CD4-positive, alpha-beta T cell treated with Interleukin-15 for 1 hour (primary cell): ENCODE results near the gene ACAT2.
"Not testable (repeated sequence)": the region's sequence is repeated elsewhere in the genome, so short reads cannot be mapped to it uniquely, and the experiment has no call there.

Source experiments
- DNase-seq: peaks from one replicate; pipeline ENCODE4 v3.0.0-alpha.2; 2020

Gene ACAT2

DNA sequence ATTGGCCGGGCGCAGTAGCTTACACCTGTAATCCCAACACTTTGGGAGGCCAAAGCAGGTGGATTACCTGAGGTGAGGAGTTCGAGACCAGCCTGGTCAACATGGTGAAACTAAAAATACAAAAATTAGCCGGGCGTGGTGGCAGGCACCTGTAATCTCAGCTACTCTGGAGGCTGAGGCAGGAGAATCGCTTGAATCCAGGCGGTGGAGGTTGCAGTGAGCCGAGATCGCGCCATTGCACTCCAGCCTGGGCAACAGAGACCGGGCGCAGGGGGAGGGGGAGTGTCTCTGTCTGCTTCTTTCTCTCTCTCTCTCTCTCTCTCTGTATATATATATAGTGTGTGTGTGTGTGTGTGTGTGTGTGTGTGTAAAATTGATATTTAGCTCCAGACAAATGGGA lies 29.3 kb upstream of the ACAT2 start:
- DNase-seq, result not testable (repeated sequence)

DNA sequence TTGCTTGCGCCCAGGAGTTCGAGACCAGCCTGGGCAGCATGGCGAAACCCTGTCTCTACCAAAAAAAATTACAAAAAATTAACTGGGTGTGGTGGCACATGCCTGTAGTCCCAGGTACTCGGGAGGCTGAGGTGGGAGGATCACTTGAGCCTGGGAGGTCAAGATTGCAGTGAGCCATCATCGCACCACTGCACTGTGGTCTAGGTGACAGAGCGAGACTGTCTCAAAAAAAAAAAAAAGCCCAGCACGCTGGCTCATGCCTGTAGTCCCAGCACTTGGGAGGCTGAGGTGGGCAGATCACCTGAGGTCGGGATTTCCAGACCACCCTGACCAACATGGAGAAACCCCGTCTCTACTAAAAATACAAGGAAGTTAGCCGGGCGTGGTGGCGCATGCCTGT lies 28.4 kb upstream of the ACAT2 start:
- DNase-seq, result not testable (repeated sequence)

- no peak for DNase-seq
These were observed 24.9 kb upstream of the ACAT2 start for GRCh38 chr6:159736908-159737307.

DNA sequence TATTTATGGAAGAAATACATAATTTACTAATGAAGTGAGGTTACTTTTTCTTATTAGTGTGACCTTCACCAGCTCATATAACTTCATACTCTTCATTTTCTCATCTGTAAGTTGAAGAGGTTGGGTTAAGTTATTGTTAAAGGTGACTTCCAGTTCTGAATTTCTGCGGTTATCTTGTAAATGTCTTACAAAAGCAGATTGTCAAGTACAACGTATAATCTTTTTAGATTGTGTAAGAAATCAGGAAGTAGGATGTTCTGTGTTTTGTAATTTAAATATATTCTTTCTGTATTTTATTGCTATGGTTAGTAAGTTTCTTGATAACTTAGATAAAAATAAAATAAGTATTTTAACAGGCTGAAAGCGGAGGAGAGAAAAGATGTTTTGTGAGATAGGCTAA lies 22.5 kb upstream of the ACAT2 start:
- no peak for DNase-seq

DNA sequence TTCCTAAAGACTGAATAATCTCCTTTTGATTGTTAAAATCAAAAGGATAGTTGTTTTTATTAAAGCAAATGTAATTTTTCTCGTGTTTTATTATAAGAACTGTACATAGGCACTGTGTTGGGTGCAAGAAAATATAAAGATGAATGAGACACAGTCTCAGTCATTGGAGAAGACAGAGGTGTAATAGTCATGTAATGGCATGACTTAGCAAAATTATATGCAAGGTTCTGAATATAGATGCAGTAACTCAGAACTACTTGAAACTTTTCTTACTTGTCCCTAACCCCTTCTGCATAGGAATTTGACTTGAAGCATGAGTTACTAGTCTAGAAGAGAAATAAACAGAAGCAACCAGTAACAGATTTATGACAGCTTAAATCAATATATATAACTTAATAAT lies 19.7 kb upstream of the ACAT2 start:
- DNase-seq, result no peak

GRCh38 chr6:159745081-159745480 lies 16.8 kb upstream of the ACAT2 start:
- no peak for DNase-seq

- no peak for DNase-seq
These were observed 15.1 kb upstream of the ACAT2 start for GRCh38 chr6:159746759-159747158.

DNA sequence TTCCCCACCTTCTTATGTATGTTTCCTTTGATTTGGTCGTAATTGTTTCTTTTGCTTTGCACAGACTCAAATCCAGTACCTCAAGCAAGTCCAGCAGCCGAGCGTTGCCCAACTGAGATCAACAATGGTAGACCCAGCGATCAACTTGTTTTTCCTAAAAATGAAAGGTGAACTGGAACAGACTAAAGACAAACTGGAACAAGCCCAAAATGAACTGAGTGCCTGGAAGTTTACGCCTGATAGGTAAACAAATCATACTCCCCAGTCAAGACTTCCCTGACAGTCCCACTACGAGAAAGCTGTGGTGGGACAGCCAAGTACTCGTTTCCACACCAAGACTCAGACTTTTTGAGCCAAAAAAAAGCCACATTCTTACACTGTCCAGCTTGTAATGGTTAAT lies 13.7 kb upstream of the ACAT2 start:
- not testable (repeated sequence) for DNase-seq

GRCh38 chr6:159751448-159751847 lies 10.4 kb upstream of the ACAT2 start:
- no peak for DNase-seq

DNA sequence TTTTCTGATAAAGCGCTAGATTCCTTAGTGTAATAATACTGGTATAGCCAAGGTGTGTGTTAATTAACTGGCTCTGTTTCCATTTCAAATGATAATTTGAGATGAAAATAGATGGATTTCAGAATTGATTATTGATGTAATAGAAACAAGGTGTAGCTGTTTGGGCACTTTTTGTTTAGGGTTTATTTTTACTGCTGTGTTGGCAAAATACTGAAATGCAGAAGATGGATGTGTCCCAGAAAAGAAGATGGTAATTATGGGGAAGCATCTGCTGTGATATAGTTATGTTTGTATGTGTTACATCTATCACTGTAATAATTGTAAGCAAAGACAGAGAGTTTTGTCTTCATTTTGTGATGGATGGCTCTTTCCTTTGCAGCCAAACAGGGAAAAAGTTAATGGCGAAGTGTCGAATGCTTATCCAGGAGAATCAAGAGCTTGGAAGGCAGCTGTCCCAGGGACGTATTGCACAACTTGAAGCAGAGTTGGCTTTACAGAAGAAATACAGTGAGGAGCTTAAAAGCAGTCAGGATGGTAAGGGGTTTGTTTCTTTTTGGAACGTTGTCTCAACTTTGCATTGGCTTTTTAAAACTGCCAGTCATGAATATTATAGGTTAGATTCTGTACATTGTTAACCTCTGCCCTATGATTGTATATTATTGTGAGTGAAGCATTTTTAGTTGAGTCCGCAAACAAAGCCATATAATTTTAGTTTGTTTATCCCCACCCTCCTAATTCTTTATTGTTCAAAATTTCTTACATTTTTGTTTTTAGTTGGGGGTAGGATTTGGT lies 8.6 kb upstream of the ACAT2 start:
- DNase-seq, result no peak

GRCh38 chr6:159754401-159754800 lies 7.4 kb upstream of the ACAT2 start:
- DNase-seq, result no peak

GRCh38 chr6:159754959-159755914 lies 6.6 kb upstream of the ACAT2 start:
- DNase-seq, result no peak

DNA sequence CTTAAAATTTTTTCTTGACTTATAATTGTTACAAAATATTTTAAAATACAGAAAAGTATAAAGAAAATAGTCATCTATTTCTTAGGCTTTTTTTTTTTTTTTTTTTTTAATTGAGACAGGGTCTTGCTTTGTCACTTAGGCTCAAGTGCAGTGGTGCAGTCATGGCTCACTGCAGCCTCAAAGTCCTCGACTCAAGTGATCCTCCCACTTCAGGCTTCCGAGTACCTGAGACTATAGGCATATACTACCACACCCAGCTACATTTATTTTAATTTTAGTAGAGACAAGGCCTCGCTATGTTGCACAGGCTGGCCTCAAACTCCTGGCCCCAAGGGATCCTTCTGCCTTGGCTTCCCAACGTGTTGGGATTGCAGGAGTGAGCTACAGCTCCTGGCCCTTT lies 5.3 kb upstream of the ACAT2 start:
- DNase-seq, result no peak

DNA sequence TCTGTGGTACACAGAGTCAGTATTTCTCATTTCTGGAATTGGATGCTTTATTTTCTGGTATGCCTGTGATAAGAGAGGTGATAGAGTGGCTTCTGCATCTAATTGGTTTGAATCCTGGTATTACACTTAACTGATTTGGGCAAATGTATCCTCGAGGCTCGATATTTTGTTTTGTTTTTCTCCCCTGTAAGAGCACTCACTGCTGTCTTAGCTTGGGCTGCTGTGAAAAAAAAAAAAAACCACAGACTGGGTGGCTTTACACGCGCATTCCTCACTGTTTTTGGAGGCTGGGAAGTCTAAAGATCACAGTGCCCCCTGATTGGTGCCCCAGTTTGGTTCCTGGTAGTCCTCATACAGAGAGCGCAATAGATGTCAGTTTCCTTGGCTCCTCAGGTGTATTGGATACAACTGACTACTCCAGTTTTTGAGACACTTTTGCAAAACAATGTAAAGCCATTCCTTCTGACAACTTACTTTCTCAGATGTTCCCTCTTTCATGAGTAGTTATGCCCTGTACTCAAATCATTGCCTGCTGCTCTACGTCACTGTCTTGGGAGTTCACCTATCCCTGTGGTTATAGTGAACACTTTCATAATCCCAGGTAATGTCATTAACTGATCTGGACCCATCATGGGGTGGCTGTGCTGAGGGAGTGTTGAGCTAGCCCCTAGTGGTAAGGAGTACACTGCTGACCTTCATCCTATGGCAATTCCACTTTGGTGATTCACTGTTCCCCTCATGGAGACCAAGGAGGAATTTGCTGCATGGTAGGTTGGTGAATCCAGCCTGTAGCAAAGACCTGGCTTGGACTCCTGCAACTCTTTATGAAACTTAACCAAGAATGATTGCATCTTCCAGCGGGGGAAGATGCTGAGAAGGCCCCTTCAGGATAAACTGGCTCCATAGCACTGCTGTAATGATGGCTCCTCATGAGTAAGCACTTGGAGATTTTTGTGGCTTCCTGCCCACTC lies 3.5 kb upstream of the ACAT2 start:
- DNase-seq, result no peak

DNA sequence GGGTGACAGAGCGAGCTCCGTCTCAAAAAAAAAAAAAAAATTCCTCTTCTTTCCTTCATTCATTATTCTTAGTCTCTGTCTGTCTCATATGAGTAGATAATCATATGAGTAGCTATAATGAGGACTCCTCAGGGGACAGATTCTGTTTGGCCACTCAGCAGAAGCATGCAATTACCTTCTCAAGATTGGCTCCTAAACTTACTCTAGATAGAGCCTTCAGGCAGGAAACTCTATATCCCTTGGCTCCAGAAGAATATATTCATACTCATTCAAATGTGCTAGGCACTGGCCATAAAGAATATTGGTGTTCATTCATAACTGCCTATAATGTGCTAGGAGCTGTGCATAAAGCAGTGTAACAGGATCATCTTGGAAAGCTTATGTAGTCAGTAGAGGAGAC lies 2.2 kb upstream of the ACAT2 start:
- no peak for DNase-seq

- no peak for DNase-seq
These were observed 1.2 kb upstream of the ACAT2 start for GRCh38 chr6:159760602-159761057.

GRCh38 chr6:159761129-159761872 lies 544 bp upstream of the ACAT2 start:
- DNase-seq, result no peak

DNA sequence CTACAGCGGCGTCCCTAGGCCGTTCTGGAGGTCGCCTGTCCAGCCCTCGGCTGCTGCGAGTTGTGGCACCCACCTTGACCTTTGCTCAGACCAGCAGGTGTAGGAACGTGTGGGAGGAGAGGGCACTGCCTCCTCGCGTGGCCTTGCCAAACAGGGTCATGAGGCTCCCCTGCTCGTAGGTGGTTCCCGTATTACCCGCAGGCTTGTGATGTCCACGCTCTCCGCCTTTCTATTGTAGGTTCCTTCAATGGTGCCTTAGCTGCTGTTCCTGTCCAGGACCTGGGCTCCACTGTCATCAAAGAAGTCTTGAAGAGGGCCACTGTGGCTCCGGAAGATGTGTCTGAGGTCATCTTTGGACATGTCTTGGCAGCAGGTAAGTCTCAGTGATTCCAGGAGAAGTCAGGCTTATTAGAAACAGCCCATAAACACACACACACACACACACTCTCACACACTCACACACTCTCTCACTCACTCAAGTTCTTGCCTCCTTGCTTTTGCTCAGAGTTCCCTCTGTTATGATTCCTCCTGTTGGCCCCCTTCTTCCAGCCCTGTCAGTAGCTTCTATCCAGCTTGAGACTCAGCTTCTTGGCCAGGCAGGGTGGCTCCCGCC lies 942 bp downstream of the ACAT2 start:
- peak; percentile 54 for DNase-seq

- no peak for DNase-seq
These were observed 5.1 kb downstream of the ACAT2 start for GRCh38 chr6:159766906-159767305.

DNA sequence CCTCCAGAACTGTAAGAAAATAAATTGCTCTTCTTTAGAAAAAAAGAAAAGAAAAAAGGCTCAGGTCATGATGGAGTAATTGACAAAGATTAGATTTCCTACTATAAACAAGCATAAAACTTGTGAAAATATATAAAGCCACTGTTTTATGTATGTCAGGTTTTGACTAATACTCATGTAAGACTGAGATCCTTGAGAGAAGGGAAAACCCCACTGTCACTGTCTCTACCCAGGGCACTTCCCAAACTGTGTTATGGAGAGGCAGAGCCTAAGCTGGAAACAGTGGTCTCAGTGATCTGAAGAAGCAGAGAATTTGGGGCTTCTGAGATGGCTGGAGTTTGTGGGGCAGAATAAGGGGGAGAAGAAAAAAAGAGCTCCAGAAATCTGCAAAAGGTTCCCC lies 7.6 kb downstream of the ACAT2 start:
- no peak for DNase-seq

DNA sequence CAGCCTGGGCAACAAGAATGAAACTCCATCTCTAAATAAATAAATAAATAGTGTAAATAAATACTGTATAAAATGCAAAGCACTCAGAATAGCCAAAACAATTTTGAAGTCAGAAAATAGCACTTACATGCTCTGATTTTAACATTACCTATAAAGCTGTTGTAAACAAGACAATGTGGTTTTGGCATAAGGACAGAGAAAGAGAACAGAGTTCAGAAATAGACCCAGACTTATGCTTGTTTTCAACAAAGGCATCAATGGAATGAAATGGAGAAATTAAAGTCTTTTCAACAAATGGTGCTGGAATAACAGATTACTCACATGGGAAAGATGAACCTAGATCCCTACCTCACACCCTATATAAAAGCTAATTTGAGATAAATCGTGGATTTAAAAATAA lies 10.4 kb downstream of the ACAT2 start:
- DNase-seq, result no peak
